Measurements from ENCODE around the gene CBX8.
A peak's percentile ranks its signal among the peaks of the same experiment; 100 is the strongest.

DNA sequence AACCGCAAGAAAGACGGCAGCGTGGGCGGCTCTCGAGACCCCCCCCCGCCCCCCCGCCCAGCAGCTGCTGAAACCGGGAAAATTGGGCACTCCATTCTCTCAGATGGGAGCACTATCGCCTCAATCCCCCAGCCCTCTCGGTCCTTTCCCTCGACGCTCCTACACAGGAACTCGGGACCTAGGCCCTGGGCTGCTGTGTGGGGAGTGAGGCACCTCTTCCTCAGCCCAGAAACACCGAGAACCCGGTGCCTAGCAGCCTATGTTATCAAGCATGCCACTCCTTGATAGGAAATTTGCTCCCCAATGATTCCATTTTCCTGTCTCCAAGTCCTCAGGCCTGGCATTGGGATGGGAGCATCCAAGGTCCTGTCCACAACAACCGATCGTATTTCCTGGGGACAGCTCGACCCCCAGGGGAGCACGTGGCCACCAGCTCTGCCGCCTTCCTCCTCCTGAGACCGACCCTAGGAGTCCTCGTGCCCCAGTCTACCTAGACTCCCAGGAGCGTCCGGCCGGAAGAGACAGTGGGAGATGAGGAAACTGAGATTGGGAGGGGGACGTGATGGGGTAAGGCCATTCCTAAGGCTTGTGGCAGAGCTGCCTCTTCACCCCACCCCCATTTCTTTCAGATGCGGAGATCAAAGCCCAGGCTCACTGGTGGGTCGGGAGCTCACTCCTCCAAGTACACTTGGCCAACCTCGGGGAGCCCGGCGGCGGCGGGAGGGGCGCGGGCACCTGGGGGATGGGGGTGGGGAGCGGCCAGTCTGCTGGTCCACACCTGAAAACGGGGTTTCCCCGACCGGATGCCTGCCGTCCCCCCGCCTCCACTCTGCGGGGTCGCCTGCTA is 17.5 kb upstream of the CBX8 start:
- TF ChIP-seq, protein P1, sequence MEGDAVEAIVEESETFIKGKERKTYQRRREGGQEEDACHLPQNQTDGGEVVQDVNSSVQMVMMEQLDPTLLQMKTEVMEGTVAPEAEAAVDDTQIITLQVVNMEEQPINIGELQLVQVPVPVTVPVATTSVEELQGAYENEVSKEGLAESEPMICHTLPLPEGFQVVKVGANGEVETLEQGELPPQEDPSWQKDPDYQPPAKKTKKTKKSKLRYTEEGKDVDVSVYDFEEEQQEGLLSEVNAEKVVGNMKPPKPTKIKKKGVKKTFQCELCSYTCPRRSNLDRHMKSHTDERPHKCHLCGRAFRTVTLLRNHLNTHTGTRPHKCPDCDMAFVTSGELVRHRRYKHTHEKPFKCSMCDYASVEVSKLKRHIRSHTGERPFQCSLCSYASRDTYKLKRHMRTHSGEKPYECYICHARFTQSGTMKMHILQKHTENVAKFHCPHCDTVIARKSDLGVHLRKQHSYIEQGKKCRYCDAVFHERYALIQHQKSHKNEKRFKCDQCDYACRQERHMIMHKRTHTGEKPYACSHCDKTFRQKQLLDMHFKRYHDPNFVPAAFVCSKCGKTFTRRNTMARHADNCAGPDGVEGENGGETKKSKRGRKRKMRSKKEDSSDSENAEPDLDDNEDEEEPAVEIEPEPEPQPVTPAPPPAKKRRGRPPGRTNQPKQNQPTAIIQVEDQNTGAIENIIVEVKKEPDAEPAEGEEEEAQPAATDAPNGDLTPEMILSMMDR (IDR thresholded peaks at IDR 0.05; ENCODE audit: poor library complexity) = no peak
- TF ChIP-seq EZH2 (IDR thresholded peaks at IDR 0.05; ENCODE audit: borderline replicate concordance) = peak; percentile 15
